NCI-H524 treated with DMSO at 0.1 percent for 48 hours (cell line): ENCODE data around the gene TLN1.
A peak's percentile ranks its signal among the peaks of the same experiment; 100 is the strongest.

Experiments
- DNase-seq: peaks from one replicate; lab custom pipeline; 2025; lab: John Stamatoyannopoulos, UW

TLN1 gene

DNA sequence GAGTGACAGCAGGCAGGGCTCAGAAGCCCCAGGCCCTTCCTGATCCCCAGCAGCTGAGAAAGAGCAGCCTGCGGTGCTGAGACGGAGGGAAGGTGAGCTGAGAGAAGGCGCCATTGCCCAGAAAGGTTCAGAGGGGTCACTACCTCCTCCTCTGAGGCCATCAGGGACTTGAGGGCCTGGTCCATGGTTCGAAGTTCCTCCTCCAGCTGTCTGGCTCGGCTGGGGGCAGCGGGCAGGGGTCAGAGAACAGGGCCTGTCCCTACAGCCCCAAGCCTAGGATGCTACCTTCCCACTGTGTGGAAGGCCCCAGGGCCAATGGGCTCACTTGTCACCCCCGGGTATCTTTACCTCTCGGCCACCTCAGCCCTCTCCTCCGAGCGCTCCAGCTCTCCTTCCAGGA lies 47.1 kb downstream of the TLN1 start:
- no peak for DNase-seq

DNA sequence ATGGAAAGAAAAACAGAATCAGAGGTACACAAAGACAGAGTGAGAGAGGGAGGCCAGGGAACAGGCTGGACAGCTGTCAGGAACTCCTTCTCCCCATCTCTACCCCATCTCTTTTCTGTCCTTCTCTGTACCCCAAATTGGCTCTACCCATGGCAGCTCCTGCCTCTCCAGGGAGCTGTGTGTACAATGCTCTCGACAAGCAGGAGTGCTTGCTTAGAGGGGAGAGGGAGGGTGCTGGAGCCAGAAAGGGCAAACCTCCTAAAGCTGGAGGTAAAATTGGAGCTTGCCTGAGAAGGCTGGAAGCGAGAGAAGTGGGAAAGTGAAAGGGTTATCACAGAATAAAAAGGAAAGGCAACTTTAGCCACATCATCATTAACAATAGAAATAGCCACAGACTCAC lies 48.7 kb downstream of the TLN1 start:
- no peak for DNase-seq

- DNase-seq: no peak
Measured at GRCh38 chr9:35682520-35683315, 49.3 kb downstream of the TLN1 start.

DNA sequence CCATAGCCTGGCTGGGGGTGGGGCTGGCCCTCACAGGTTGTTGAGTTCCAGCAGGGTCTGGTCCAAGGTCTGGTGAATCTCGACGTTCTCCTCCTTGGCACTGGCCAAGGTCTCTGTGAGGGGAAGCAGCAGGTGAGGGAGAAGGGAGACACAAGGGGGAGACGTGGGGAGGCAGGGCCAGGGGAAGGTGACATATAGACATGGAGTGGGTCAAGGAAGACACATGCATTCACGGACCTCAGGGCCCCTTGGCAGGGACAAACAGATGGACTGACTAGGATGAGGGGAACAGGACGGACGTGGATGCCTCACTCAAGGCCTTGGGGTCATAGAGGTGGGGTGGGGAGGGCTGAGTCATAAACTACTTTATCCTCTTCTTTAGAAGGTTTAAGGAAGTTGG lies 49.9 kb downstream of the TLN1 start:
- no peak for DNase-seq

GRCh38 chr9:35681341-35682002 lies 50.5 kb downstream of the TLN1 start:
- DNase-seq: no peak

GRCh38 chr9:35680331-35681105 lies 51.5 kb downstream of the TLN1 start:
- DNase-seq: no peak

DNA sequence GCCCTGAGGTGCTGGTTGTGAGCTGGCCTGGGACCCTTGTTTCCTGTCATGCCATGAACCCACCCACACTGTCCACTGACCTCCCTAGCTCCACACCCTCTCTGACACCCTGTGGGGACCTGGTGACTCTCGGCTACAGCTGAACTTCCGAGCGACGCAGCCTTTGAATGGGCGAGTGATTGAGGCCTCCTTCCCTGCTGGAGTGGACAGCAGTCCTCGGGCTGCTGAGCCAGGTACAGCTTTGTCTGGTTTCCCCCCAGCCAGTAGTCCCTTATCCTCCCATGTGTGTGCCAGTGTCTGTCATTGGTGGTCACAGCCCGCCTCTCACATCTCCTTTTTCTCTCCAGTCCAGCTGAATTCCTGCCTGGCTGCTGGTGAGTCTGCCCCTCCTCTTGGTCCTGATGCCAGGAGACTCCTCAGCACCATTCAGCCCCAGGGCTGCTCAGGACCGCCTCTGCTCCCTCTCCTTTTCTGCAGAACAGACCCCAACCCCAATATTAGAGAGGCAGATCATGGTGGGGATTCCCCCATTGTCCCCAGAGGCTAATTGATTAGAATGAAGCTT lies 52.1 kb downstream of the TLN1 start:
- DNase-seq: no peak

- DNase-seq: no peak
Measured at GRCh38 chr9:35679091-35679490, 52.9 kb downstream of the TLN1 start.

DNA sequence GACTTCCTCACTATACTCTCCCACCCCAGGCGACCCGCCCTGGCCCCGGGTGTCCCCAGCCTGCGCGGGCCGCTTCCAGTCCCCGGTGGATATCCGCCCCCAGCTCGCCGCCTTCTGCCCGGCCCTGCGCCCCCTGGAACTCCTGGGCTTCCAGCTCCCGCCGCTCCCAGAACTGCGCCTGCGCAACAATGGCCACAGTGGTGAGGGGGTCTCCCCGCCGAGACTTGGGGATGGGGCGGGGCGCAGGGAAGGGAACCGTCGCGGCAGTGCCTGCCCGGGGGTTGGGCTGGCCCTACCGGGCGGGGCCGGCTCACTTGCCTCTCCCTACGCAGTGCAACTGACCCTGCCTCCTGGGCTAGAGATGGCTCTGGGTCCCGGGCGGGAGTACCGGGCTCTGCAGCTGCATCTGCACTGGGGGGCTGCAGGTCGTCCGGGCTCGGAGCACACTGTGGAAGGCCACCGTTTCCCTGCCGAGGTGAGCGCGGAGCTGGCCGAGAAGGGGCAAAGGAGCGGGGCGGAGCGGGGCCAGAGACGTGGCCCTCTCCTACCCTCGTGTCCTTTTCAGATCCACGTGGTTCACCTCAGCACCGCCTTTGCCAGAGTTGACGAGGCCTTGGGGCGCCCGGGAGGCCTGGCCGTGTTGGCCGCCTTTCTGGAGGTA lies 56.1 kb downstream of the TLN1 start:
- DNase-seq: no peak

DNA sequence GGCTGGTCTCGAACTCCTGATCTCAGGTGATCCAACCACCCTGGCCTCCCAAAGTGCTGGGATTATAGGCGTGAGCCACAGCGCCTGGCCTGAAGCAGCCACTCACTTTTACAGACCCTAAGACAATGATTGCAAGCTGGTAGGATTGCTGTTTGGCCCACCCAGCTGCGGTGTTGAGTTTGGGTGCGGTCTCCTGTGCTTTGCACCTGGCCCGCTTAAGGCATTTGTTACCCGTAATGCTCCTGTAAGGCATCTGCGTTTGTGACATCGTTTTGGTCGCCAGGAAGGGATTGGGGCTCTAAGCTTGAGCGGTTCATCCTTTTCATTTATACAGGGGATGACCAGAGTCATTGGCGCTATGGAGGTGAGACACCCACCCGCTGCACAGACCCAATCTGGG lies 56.8 kb downstream of the TLN1 start:
- no peak for DNase-seq

GRCh38 chr9:35674025-35674361 lies 58.0 kb downstream of the TLN1 start:
- no peak for DNase-seq

DNA sequence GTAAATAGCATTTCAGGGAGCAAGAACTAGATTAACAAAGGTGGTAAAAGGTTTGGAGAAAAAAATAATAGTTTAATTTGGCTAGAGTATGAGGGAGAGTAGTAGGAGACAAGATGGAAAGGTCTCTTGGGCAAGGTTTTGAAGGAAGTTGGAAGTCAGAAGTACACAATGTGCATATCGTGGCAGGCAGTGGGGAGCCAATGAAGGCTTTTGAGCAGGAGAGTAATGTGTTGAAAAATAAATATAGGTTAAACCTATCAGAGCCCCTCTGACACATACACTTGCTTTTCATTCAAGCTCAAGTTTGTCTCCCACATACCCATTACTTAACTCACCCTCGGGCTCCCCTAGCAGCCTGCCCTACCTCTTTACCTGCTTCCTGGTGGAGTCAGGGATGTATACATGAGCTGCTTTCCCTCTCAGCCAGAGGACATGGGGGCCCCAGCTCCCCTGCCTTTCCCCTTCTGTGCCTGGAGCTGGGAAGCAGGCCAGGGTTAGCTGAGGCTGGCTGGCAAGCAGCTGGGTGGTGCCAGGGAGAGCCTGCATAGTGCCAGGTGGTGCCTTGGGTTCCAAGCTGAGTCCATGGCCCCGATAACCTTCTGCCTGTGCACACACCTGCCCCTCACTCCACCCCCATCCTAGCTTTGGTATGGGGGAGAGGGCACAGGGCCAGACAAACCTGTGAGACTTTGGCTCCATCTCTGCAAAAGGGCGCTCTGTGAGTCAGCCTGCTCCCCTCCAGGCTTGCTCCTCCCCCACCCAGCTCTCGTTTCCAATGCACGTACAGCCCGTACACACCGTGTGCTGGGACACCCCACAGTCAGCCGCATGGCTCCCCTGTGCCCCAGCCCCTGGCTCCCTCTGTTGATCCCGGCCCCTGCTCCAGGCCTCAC lies 58.6 kb downstream of the TLN1 start, which contains the start of gene CA9:
Gene CA9, plus strand, starts transcription at position 797 of the 893 bp plus-strand sequence. Its CDS starts 32 bp downstream, at position 829.
- no peak for DNase-seq

GRCh38 chr9:35669331-35670145 lies 62.5 kb downstream of the TLN1 start:
- DNase-seq: no peak

- no peak for DNase-seq
Measured at GRCh38 chr9:35667939-35668338, 64.1 kb downstream of the TLN1 start.

- DNase-seq: no peak
Measured at GRCh38 chr9:35666549-35666948, 65.4 kb downstream of the TLN1 start.

GRCh38 chr9:35666045-35666444 lies 66.0 kb downstream of the TLN1 start:
- DNase-seq: no peak

DNA sequence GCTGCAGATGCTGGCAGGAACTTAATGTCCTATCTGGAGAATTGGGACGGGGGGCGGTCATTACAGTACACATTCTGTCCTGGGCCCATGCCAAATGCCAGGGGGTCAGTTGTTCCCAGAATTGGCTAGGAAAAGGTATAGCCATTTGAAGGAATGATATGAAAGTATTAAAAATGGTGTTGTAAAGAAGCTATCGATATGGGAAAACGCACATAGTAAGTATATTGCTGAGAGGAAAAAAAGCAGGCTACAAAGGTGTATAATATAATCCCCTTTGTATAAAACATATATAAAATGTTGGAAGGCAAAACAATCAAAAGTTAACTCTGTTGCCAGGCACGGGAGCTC lies 66.5 kb downstream of the TLN1 start:
- no peak for DNase-seq

- DNase-seq: peak; percentile 5
Measured at GRCh38 chr9:35664531-35665470, 67.2 kb downstream of the TLN1 start, which contains the start of gene ARHGEF39. Gene ARHGEF39 (minus strand): TSS chr9:35665195. CDS start chr9:35665169, 26 bp downstream.

DNA sequence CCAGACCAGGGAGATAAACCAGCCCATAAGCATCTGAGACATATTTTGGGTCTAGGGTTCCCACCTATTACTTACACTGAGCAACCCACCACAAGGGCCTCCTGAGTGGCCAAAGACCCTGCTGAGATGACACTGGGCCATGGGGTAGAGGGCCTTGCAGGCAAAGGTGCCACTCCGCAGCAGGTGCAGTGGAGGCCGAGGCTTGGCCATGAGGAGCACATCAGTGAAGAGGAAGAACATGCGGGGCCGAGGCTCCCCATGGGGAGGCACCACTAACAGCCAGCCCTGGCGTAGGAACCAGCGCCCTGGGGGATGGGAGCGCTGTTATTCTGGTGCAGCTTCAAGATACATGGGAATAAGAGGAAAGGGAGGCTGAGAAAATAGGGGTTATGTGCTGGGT lies 69.6 kb downstream of the TLN1 start:
- no peak for DNase-seq
